WI38 (cell line): Measurements from ENCODE around the gene CCDC181.

Experiments used
- H3K4me3 ChIP-seq: 2 replicates; pipeline ENCODE4 v1.5.1; 2011; ENCODE audit warnings: low read depth, mild to moderate bottlenecking, control low read depth, low read length
- CTCF ChIP-seq: IDR thresholded peaks from 2 replicates; pipeline ENCODE4 v1.5.1; 2012; ENCODE audit warnings: low read depth, mild to moderate bottlenecking, control low read depth, low read length

Gene CCDC181

GRCh38 chr1:169427081-169427641 is at the start of gene CCDC181:
CCDC181 (minus strand) TSS chr1:169427474; CDS start chr1:169424927, 2,547 bp downstream.
- no peak for TF ChIP-seq CTCF
- H3K4me3 ChIP-seq: peak within 1 kb of the TSS; percentile 57

- TF ChIP-seq CTCF: no peak
- H3K4me3 ChIP-seq: no peak overlapping the region
These were observed 48.6 kb upstream of the CCDC181 start for GRCh38 chr1:169475806-169476387.

GRCh38 chr1:169474302-169474995 is 47.2 kb upstream of the CCDC181 start:
- H3K4me3 ChIP-seq: no peak overlapping the region

GRCh38 chr1:169473347-169473746 is 46.1 kb upstream of the CCDC181 start:
- TF ChIP-seq CTCF: no peak
- H3K4me3 ChIP-seq: no peak overlapping the region

More at GRCh38 chr1:169474302-169474995, 47.2 kb upstream of the CCDC181 start:
- TF ChIP-seq CTCF: no peak

GRCh38 chr1:169472738-169473137 is 45.5 kb upstream of the CCDC181 start:
- TF ChIP-seq CTCF: no peak
- no peak overlapping the region for H3K4me3 ChIP-seq

GRCh38 chr1:169468982-169469381 is 41.7 kb upstream of the CCDC181 start:
- H3K4me3 ChIP-seq: no peak overlapping the region
- no peak for TF ChIP-seq CTCF
